Progenitor cell of endocrine pancreas (in vitro differentiated cells): Measurements from ENCODE around the gene ITGB7. TPM values are rescaled to one million over a fixed set of nuclear protein-coding genes. Genes with fewer than 3 reads are reported as not detected.
"Not testable (repeated sequence)": the region's sequence is repeated elsewhere in the genome, so short reads cannot be mapped to it uniquely, and the experiment has no call there.

Source experiments
- DNase-seq: peaks from one replicate; pipeline ENCODE4 v3.0.0; 2021; ENCODE audit warnings: low spot score; ENCODE audit not compliant: unreplicated experiment
- H3K27ac Mint-ChIP-seq: 2 replicates; pipeline ENCODE4 v1.8.0; 2021; ENCODE audit warnings: mild to moderate bottlenecking, moderate library complexity, mixed read lengths
- H3K27me3 Mint-ChIP-seq: 2 replicates; pipeline ENCODE4 v1.8.0; 2021; ENCODE audit warnings: mixed read lengths
- H3K36me3 Mint-ChIP-seq: 2 replicates; pipeline ENCODE4 v1.8.0; 2022; ENCODE audit warnings: mixed read lengths; ENCODE audit not compliant: insufficient read depth
- H3K4me1 Mint-ChIP-seq: 2 replicates; pipeline ENCODE4 v1.8.0; 2021; ENCODE audit warnings: low read depth, mixed read lengths
- H3K4me3 Mint-ChIP-seq: 2 replicates; pipeline ENCODE4 v1.8.0; 2021; ENCODE audit warnings: low read depth, mild to moderate bottlenecking, moderate library complexity, mixed read lengths
- H3K9me3 Mint-ChIP-seq: 2 replicates; pipeline ENCODE4 v1.8.0; 2021; ENCODE audit warnings: low read depth, mixed read lengths
- CTCF ChIP-seq: fragments of 200-600 bp; sonication (generic); IDR thresholded peaks from one replicate; pipeline ENCODE4 v1.5.0; 2021; ENCODE audit warnings: antibody characterized with exemption, mild to moderate bottlenecking; ENCODE audit not compliant: unreplicated experiment
- total RNA-seq: library from RNA; stranded (reverse); gene quantifications from 2 replicates; pipeline ENCODE4 v1.2.1, GENCODE V29; 2021

Gene ITGB7
- total RNA-seq, 1 donor from 2014 or later, result 0.29 TPM

- H3K9me3 Mint-ChIP-seq, result no peaks in the 10 kb centered on the region
- no peak for TF ChIP-seq CTCF
- H3K4me3 Mint-ChIP-seq, result no peak overlapping the region
- no peak for DNase-seq
- no peak overlapping the region for H3K27ac Mint-ChIP-seq
- peaks cover 1% of the 10 kb centered on the region for H3K4me1 Mint-ChIP-seq
- no peaks in the 10 kb centered on the region for H3K36me3 Mint-ChIP-seq
- H3K27me3 Mint-ChIP-seq, result peaks cover 14% of the 10 kb centered on the region
Measured at GRCh38 chr12:53208877-53209463, 1.9 kb upstream of the ITGB7 start.

- DNase-seq, result no peak
- Mint-ChIP-seq H3K9me3 (no peaks in the 10 kb centered on the region), H3K27ac (peak overlapping the region; percentile 26), H3K4me3 (no peak overlapping the region), H3K27me3 (peaks cover 14% of the 10 kb centered on the region), H3K4me1 (peaks cover 1% of the 10 kb centered on the region), H3K36me3 (no peaks in the 10 kb centered on the region)
- no peak for TF ChIP-seq CTCF
Measured at GRCh38 chr12:53208435-53208834, 1.4 kb upstream of the ITGB7 start.

- H3K9me3 Mint-ChIP-seq, result no peaks in the 10 kb centered on the region
- H3K27me3 Mint-ChIP-seq, result peaks cover 17% of the 10 kb centered on the region
- no peak for DNase-seq
- no peaks in the 10 kb centered on the region for H3K36me3 Mint-ChIP-seq
- H3K27ac Mint-ChIP-seq, result no peak overlapping the region
- H3K4me1 Mint-ChIP-seq, result peaks cover 1% of the 10 kb centered on the region
- H3K4me3 Mint-ChIP-seq, result no peak overlapping the region
- TF ChIP-seq CTCF, result no peak
Measured at GRCh38 chr12:53205747-53206419, 1.2 kb downstream of the ITGB7 start.

GRCh38 chr12:53204351-53204750 is 2.7 kb downstream of the ITGB7 start:
- Mint-ChIP-seq H3K9me3 (no peaks in the 10 kb centered on the region), H3K4me1 (peaks cover 1% of the 10 kb centered on the region), H3K27ac (no peak overlapping the region), H3K36me3 (no peaks in the 10 kb centered on the region), H3K27me3 (peaks cover 20% of the 10 kb centered on the region), H3K4me3 (no peak overlapping the region)
- TF ChIP-seq CTCF, result no peak
- no peak for DNase-seq

DNA sequence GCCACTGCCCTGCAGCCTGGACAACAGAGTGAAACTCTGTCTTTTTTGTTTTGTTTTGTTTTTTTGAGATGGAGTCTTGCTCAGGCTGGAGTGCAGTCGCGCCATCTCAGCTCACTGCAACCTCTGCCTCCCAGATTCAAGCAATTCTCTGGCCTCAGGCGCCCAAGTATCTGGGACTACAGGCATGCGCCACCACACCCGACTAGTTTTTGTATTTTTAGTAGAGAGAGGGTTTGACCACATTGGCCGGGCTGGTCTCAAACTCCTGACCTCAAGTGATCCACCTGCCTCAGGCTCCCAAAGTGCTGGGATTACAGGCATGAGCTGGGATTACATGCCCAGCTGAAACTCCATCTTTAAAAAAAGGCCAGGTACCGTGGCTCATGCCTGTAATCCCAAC is 4.7 kb downstream of the ITGB7 start:
- not testable (repeated sequence) for H3K9me3 Mint-ChIP-seq, H3K4me3 Mint-ChIP-seq, DNase-seq, H3K4me1 Mint-ChIP-seq, H3K27ac Mint-ChIP-seq, H3K36me3 Mint-ChIP-seq
- peaks cover 37% of the 10 kb centered on the region for H3K27me3 Mint-ChIP-seq

GRCh38 chr12:53201639-53202038 is 5.4 kb downstream of the ITGB7 start:
- no peak for TF ChIP-seq CTCF
- no peaks in the 10 kb centered on the region for H3K36me3 Mint-ChIP-seq
- no peak for DNase-seq
- H3K4me3 Mint-ChIP-seq, result no peak overlapping the region
- H3K4me1 Mint-ChIP-seq, result no peaks in the 10 kb centered on the region
- peaks cover 38% of the 10 kb centered on the region for H3K27me3 Mint-ChIP-seq
- no peak overlapping the region for H3K27ac Mint-ChIP-seq
- no peaks in the 10 kb centered on the region for H3K9me3 Mint-ChIP-seq
